Natural killer cell (primary cell): Measurements from ENCODE around the gene TFAP2B. TPM values are rescaled to one million over a fixed set of nuclear protein-coding genes. Genes with fewer than 3 reads are reported as not detected.

Experiments used
- ATAC-seq, 3 donors: fragments of 150-1000 bp in 2 of 3; fragments of 200-7000 bp in 1 of 3; cut with Tn5 transposase; 1 replicate in 1 of 3; 2 replicates in 2 of 3; pipeline ENCODE4 v1.10.0; 2021; ENCODE audit warnings: mild to moderate bottlenecking in 2 of 3, moderate library complexity in 2 of 3
- DNase-seq, 2 donors: peaks; one replicate each; pipeline versions ENCODE4 v3.0.0 to v3.0.0-alpha.2; 2013 to 2021; ENCODE audit warnings: mixed read lengths in 1 of 2
- H3K27ac ChIP-seq: one replicate; pipeline ENCODE4 v1.5.1; 2013; ENCODE audit warnings: mild to moderate bottlenecking, low read length
- H3K27me3 ChIP-seq: one replicate; pipeline ENCODE4 v1.6.1; 2013; ENCODE audit warnings: low read length; ENCODE audit not compliant: control insufficient read depth, insufficient read depth
- H3K36me3 ChIP-seq: one replicate; pipeline ENCODE4 v1.6.1; 2013; ENCODE audit warnings: low read length; ENCODE audit not compliant: control insufficient read depth, insufficient read depth
- H3K4me1 ChIP-seq: one replicate; pipeline ENCODE4 v1.6.1; 2013; ENCODE audit warnings: low read length; ENCODE audit not compliant: control insufficient read depth, insufficient read depth
- H3K4me3 ChIP-seq: one replicate; pipeline ENCODE4 v1.5.1; 2013; ENCODE audit warnings: low read length
- H3K9me3 ChIP-seq: one replicate; pipeline ENCODE4 v1.6.1; 2013; ENCODE audit warnings: low read length; ENCODE audit not compliant: control insufficient read depth, insufficient read depth
- H3K27ac Mint-ChIP-seq, 2 donors: one replicate each; pipeline ENCODE4 v1.8.0; 2022; ENCODE audit warnings: mild to moderate bottlenecking in 2 of 2, mixed read lengths in 2 of 2, moderate library complexity in 1 of 2
- H3K27me3 Mint-ChIP-seq, 2 donors: one replicate each; pipeline ENCODE4 v1.8.0; 2022; ENCODE audit warnings: low read depth in 2 of 2, mixed read lengths in 2 of 2
- H3K36me3 Mint-ChIP-seq: one replicate; pipeline ENCODE4 v1.8.0; 2022; ENCODE audit warnings: mixed read lengths
- H3K4me1 Mint-ChIP-seq, 2 donors: one replicate each; pipeline ENCODE4 v1.8.0; 2022; ENCODE audit warnings: mixed read lengths in 2 of 2
- H3K4me3 Mint-ChIP-seq: one replicate; pipeline ENCODE4 v1.8.0; 2022; ENCODE audit warnings: mild to moderate bottlenecking, moderate library complexity, mixed read lengths
- H3K9me3 Mint-ChIP-seq, 2 donors: one replicate each; pipeline ENCODE4 v1.8.0; 2022; ENCODE audit warnings: mixed read lengths in 2 of 2
- WGBS: methylation state at CpG from one replicate; pipeline ENCODE4 v1.1.7; 2013; ENCODE audit warnings: missing lambda C conversion rate; ENCODE audit not compliant: insufficient coverage; 5-methylcytosine and 5-hydroxymethylcytosine counted together
- intact Hi-C: fragments of 100-400 bp; cut with micrococcal nuclease; formaldehyde crosslinking; loops from one replicate; pipeline ENCODE4 v1.14.2; 2022
- total RNA-seq, 4 donors: library from RNA; stranded (reverse); fragments of 120-200 nt in 1 of 4; gene quantifications; one replicate each; pipeline versions ENCODE4 v1.2.3 to v1.2.4, GENCODE V29; 2013 to 2022
- TF ChIP-seq, protein P1 (sequence below): fragments of 200-600 bp; IDR thresholded peaks from one replicate; pipeline ENCODE4 v1.8.0; 2022; ENCODE audit warnings: antibody characterized with exemption

Gene TFAP2B
- total RNA-seq, 3 donors from 2014 or later (not counting 1 experiment from before 2014, with no cell fraction given): not detected

DNA sequence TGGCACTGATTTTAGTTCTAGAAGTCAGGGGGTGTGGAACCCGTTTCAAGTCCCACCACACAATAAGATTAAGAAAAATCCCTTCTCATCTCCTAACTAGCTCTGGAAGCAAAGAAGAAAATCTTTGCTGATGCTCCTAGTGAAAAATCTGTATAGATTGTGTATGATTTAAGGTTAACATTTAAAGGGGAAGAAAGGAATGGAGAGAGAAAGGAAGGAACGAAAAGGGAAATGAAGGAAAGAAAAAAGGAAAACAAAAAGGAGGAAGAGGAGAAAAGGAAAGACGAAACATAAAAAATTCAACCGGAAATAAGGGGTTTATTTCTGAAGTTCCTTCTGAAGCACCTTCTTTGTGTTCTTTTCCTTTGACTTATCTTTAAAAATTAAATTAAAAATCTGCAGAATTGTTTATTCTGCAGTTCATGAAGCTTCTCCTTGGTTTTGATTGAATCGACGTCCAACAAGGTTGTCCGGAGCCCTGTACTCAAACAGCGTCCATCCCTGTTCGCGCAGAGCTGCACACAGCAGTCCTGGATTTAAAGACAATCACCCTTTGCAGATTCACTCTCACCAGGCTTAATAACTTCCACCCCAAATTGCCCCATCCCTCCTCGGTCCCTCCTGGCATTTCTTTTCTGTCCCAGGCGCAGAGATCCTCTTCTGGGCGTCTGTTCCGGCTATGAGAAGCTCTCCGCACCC lies 1.6 kb upstream of the TFAP2B start:
- TF ChIP-seq, protein P1, sequence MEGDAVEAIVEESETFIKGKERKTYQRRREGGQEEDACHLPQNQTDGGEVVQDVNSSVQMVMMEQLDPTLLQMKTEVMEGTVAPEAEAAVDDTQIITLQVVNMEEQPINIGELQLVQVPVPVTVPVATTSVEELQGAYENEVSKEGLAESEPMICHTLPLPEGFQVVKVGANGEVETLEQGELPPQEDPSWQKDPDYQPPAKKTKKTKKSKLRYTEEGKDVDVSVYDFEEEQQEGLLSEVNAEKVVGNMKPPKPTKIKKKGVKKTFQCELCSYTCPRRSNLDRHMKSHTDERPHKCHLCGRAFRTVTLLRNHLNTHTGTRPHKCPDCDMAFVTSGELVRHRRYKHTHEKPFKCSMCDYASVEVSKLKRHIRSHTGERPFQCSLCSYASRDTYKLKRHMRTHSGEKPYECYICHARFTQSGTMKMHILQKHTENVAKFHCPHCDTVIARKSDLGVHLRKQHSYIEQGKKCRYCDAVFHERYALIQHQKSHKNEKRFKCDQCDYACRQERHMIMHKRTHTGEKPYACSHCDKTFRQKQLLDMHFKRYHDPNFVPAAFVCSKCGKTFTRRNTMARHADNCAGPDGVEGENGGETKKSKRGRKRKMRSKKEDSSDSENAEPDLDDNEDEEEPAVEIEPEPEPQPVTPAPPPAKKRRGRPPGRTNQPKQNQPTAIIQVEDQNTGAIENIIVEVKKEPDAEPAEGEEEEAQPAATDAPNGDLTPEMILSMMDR: no peak
- Histone ChIP-seq H3K4me3 (no peak overlapping the region), H3K27ac (no peak overlapping the region), H3K9me3 (no peaks in the 10 kb centered on the region), H3K36me3 (no peaks in the 10 kb centered on the region), H3K4me1 (no peaks in the 10 kb centered on the region), H3K27me3 (peaks cover 43% of the 10 kb centered on the region)
- no peak for ATAC-seq
- DNase-seq: no peak
- intact Hi-C loops: no loop called here
- Mint-ChIP-seq H3K9me3 (peaks cover 3% of the 10 kb centered on the region in 2 donors), H3K36me3 (no peaks in the 10 kb centered on the region), H3K27me3 (peaks cover 40 to 67% of the 10 kb centered on the region in 2 donors), H3K4me3 (no peak overlapping the region), H3K4me1 (peaks cover 0 to 16% of the 10 kb centered on the region in 2 donors), H3K27ac (no peak overlapping the region)
- 17% methylated on average over 12 of the region's 15 CpGs for WGBS

DNA sequence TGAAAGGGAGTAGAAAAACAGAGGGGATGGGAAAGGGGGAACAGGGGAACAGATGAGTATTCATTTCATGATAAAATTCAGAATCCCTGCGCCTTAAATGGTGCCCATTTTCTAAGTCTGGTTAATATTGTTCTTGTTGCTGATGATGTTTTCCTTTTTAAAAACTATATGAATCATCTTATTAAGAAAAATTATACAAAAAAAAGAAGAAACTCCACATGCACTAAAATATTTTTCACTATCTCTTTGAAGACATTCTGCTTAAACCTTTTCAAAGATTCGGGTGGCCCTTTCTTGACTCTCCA lies 1.1 kb upstream of the TFAP2B start:
- H3K27me3 ChIP-seq: peaks cover 48% of the 10 kb centered on the region
- intact Hi-C loops: no loop called here
- no peaks in the 10 kb centered on the region for H3K9me3 ChIP-seq

DNA sequence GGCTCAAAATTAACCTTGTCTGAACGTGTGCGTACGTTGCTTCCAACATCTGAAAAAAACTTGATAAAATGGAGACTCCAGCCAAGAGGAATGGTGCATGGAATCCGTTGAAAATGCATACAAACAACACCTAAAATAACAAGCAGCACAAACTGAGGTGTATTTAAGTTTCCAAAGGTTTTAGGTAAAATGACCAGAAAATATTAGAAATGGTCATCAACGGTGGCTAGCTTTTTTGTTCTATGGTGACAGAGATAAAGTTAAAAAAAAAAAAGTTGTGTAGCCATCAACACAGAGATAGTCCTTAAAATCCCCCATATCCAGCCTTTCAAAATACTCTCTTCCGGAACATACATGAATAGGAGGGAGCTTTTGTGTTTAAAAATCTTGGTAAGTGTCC lies 651 bp upstream of the TFAP2B start:
- no peaks in the 10 kb centered on the region for H3K4me1 ChIP-seq
- Mint-ChIP-seq H3K27ac (no peak overlapping the region), H3K9me3 (peaks cover 3 to 4% of the 10 kb centered on the region in 2 donors), H3K27me3 (peaks cover 47 to 77% of the 10 kb centered on the region in 2 donors), H3K36me3 (no peaks in the 10 kb centered on the region), H3K4me3 (no peak overlapping the region), H3K4me1 (peaks cover 0 to 16% of the 10 kb centered on the region in 2 donors)
- 9% methylated on average over 5 of the region's 6 CpGs for WGBS
- no peak overlapping the region for H3K27ac ChIP-seq
- H3K4me3 ChIP-seq: no peak overlapping the region
- H3K36me3 ChIP-seq: no peaks in the 10 kb centered on the region
- TF ChIP-seq, protein P1: no peak
- H3K27me3 ChIP-seq: peaks cover 49% of the 10 kb centered on the region
- no peaks in the 10 kb centered on the region for H3K9me3 ChIP-seq
- no peak for ATAC-seq
- intact Hi-C loops: no loop called here
- DNase-seq: no peak

More for the DNA sequence above, 1.1 kb upstream of the TFAP2B start:
- Mint-ChIP-seq H3K9me3 (peaks cover 3 to 4% of the 10 kb centered on the region in 2 donors), H3K27ac (no peak overlapping the region), H3K36me3 (no peaks in the 10 kb centered on the region), H3K27me3 (peaks cover 45 to 72% of the 10 kb centered on the region in 2 donors), H3K4me3 (no peak overlapping the region), H3K4me1 (peaks cover 0 to 16% of the 10 kb centered on the region in 2 donors)
- Histone ChIP-seq H3K27ac (no peak overlapping the region), H3K4me3 (no peak overlapping the region), H3K4me1 (no peaks in the 10 kb centered on the region), H3K36me3 (no peaks in the 10 kb centered on the region)
- WGBS: 27% methylated on average over 1 of the region's 2 CpGs
- TF ChIP-seq, protein P1: no peak
- ATAC-seq: no peak
- no peak for DNase-seq

DNA sequence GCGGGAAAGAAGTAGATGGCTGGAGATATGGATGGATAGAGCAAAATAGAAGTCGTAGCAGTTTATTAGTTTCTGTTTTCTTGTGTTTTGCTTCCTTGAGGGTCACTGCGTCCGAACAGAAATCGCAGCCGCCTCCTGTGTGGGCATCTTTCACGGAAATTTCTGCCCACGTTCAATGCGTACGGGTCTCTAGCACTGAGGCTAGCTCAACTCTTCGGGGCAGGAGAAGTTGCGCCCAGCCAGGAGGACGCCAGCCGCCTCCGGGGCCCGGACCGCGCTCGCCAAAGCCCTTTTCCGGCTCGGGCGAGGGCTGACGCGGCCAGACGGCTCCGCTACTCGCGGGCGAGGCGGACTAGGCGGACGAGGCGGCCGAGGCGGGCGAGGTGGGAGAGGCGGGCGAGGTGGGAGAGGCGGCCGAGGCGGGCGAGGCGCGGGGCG lies 814 bp downstream of the TFAP2B start:
- H3K9me3 ChIP-seq: no peaks in the 10 kb centered on the region
- ATAC-seq: no peak

More for the DNA sequence above, 814 bp downstream of the TFAP2B start:
- Mint-ChIP-seq H3K27ac (no peak overlapping the region), H3K4me3 (no peak overlapping the region), H3K27me3 (peaks cover 60 to 83% of the 10 kb centered on the region in 2 donors), H3K36me3 (peaks cover 1% of the 10 kb centered on the region), H3K4me1 (peaks cover 0 to 16% of the 10 kb centered on the region in 2 donors), H3K9me3 (peaks cover 3 to 4% of the 10 kb centered on the region in 2 donors)
- H3K4me3 ChIP-seq: no peak overlapping the region
- 5% methylated on average over 45 of the region's 45 CpGs for WGBS
- H3K36me3 ChIP-seq: no peaks in the 10 kb centered on the region
- intact Hi-C loops: no loop called here
- H3K27ac ChIP-seq: no peak overlapping the region
- no peaks in the 10 kb centered on the region for H3K4me1 ChIP-seq
- no peak for DNase-seq
- H3K27me3 ChIP-seq: peaks cover 54% of the 10 kb centered on the region
- TF ChIP-seq, protein P1: no peak
